Stomach smooth muscle (tissue), 2 donors: ENCODE data around the gene C11orf97.
A peak's percentile ranks its signal among the peaks of the same experiment; 100 is the strongest.

Experiments used
- H3K27ac ChIP-seq: one replicate; pipeline ENCODE4 v1.7.0; 2013; ENCODE audit warnings: mild to moderate bottlenecking, low read length, inconsistent platforms
- H3K27me3 ChIP-seq, 2 donors: one replicate each; pipeline ENCODE4 v1.7.0; 2013; ENCODE audit warnings: low read length in 2 of 2; ENCODE audit not compliant: insufficient read depth in 2 of 2, control insufficient read depth in 1 of 2
- H3K36me3 ChIP-seq, 2 donors: one replicate each; pipeline ENCODE4 v1.7.0; 2013; ENCODE audit warnings: low read length in 2 of 2; ENCODE audit not compliant: control insufficient read depth in 2 of 2, insufficient read depth in 2 of 2
- H3K4me1 ChIP-seq: one replicate; pipeline ENCODE4 v1.7.0; 2013; ENCODE audit warnings: low read length; ENCODE audit not compliant: control insufficient read depth, insufficient read depth
- H3K4me3 ChIP-seq, 2 donors: one replicate each; pipeline ENCODE4 v1.7.0; 2013; ENCODE audit warnings: low read length in 2 of 2
- H3K9ac ChIP-seq, 2 donors: one replicate each; pipeline ENCODE4 v1.7.0; 2013; ENCODE audit warnings: low read length in 2 of 2, mild to moderate bottlenecking in 1 of 2
- H3K9me3 ChIP-seq, 2 donors: one replicate each; pipeline ENCODE4 v1.7.0; 2013; ENCODE audit warnings: low read length in 2 of 2; ENCODE audit not compliant: control insufficient read depth in 2 of 2
- donor health status: healthy.
- donor health status: Pancreatic carcinoma.

The C11orf97 gene, protein sequence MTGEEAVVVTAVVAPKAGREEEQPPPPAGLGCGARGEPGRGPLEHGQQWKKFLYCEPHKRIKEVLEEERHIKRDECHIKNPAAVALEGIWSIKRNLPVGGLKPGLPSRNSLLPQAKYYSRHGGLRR

DNA sequence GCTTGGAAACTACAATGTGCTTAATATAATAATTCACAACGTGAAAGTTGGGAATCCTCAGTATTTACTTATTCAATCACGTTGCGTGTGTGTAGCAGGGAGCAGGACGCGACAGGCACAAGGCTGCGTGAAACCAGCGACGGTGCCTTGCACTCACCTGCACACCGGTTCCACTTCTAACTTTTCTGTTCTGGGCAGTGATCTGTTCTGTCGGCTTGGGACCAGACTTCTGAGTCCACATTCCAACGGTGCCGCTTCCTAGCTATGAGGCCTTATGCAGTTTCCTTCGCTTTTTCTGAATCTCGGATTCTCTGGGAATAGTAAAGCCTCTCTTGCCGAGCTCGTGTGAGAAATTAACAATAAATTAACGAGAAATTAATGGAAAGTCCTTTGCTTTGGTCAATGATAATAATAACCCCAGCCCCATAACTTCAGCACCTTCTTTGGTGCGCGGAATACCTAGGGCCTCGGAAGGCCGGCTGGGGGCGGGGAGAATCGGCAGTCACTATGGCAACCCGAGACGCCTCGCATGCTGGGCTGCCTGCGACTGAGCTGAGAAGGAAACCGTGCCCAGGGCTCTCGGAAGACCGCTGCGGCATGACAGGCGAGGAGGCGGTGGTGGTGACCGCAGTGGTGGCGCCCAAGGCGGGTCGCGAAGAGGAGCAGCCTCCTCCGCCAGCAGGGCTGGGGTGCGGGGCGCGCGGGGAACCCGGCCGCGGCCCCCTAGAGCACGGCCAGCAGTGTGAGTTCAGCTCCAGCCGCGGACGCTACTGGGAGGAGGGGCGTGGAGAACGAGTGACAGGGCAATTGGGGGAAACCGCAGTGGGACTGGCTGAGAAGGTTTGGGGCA, at the start of gene C11orf97:
C11orf97 (plus strand) TSS at position 530 of the 850 bp plus-strand sequence; CDS start at position 598, 68 bp downstream.
- Histone ChIP-seq H3K9ac (peak within 1 kb of the TSS in 1 of 2 donors; percentile 47), H3K4me3 (peak within 1 kb of the TSS; percentile 40 to 78), H3K36me3 (no peaks in the 10 kb centered on the region), H3K4me1 (peaks cover 9% of the 10 kb centered on the region), H3K27ac (no peak within 1 kb of the TSS), H3K9me3 (no peaks in the 10 kb centered on the region), H3K27me3 (peaks cover 0 to 5% of the 10 kb centered on the region in 2 donors)

DNA sequence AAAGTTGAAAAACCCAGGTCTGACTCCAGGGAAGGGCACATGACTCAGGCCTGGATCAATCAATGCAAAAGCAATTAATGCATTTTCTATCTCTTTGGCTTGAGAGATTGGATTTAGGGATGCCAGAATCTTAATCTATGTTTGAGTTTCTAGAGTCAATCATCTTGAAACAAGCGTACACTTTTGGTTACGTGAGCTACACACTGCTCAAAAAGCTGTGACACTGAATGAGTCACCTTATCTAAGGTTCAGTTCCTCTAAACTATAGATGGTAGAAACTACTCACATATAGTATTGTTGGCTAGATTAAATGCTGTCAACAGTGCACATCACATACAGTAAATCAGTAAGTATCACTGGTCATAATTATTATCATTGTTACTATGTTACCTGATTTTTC, 42.8 kb upstream of the C11orf97 start:
- Histone ChIP-seq H3K27ac (no peak overlapping the region), H3K9me3 (no peaks in the 10 kb centered on the region), H3K4me1 (no peaks in the 10 kb centered on the region), H3K36me3 (peaks cover 5 to 22% of the 10 kb centered on the region in 2 donors), H3K27me3 (no peaks in the 10 kb centered on the region), H3K4me3 (no peak overlapping the region), H3K9ac (no peak overlapping the region)

DNA sequence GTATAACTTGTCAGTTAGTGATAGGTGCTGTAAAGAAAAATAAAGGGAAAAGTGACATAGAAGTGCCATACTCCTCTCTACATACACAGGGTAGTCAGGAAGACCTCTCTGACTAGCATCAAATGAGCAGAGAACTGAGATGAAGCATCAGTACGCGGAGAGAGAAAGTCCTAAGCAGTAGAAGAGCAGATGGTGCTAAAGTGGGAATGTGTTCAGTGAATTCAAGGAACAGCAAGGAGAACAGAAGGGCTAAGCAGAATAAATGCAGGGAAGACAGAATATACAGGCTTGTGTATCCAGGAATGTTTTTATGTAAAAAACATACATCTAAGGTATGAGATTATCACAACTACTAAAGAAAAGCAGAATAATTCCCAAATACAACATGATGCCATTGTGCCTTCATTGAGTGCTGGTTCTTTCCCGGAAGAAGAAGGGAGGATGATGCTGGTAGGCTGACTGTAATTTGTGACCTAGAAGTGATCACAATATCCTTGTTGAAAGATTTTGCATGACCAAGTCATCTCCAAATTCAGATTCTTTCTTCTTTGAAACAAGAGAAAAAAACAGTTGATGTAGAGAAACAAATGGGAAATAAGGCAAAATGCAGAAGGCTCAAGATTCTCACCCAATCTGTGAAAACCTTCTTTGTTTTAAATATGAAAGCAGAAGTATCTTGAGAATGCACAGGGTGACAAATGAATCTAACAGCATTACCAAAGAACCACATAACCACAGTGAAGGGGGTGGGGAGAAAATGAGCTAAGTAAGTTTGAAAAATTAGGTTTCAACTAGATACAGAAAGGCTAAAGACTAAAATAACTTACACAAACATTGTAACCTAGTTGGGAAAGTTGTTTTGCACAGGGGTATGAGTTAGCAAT, 39.1 kb upstream of the C11orf97 start:
- no peaks in the 10 kb centered on the region for H3K27me3 ChIP-seq
- peaks cover 0 to 13% of the 10 kb centered on the region in 2 donors for H3K36me3 ChIP-seq
- H3K4me3 ChIP-seq: no peak overlapping the region
- no peaks in the 10 kb centered on the region for H3K9me3 ChIP-seq
- no peak overlapping the region for H3K9ac ChIP-seq
- no peaks in the 10 kb centered on the region for H3K4me1 ChIP-seq
- no peak overlapping the region for H3K27ac ChIP-seq

DNA sequence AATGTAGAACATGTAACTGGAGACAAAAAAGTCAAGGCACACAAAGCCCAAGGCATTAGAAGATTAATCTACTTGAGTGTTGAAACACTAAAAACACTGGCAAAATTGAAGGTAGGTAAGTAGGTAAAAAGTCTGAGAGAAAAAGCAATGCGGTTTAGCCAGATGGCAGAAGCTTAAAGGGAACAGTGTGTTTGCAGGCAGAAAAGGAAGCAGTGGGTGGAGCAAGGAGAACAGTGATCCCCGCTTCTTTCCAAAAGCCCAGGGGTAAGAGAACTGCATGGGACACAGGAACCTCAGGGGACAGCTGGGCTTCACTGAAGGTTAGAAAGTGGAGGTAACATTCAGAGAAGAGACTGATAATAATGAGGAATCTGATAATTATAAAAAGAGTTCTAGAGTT, 34.6 kb upstream of the C11orf97 start:
- no peaks in the 10 kb centered on the region for H3K27me3 ChIP-seq
- H3K36me3 ChIP-seq: peaks cover 0 to 14% of the 10 kb centered on the region in 2 donors
- no peaks in the 10 kb centered on the region for H3K4me1 ChIP-seq
- no peak overlapping the region for H3K27ac ChIP-seq
- no peak overlapping the region for H3K9ac ChIP-seq
- no peak overlapping the region for H3K4me3 ChIP-seq
- H3K9me3 ChIP-seq: no peaks in the 10 kb centered on the region

GRCh38 chr11:94481342-94481741, 30.9 kb upstream of the C11orf97 start:
- Histone ChIP-seq H3K9ac (no peak overlapping the region), H3K4me1 (no peaks in the 10 kb centered on the region), H3K27me3 (no peaks in the 10 kb centered on the region), H3K27ac (no peak overlapping the region), H3K4me3 (no peak overlapping the region), H3K9me3 (no peaks in the 10 kb centered on the region), H3K36me3 (peaks cover 3 to 9% of the 10 kb centered on the region in 2 donors)

DNA sequence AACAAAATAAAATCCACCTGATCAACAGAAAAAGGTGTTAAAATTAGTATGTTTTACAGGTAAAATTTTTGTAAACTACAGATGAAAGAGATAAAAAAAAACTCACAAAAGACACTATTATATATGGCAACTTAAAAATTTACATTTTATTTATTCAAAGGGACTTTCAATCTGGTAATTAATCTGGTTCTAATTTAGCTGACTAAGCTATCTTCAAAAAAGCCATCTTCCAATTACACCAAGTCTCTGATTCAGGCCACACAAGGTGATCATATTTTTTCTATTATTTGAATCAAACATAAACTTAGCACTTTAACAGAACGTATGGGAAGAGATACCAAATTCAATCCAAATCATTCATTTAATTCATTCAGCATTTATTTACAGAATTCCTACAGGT, 26.2 kb upstream of the C11orf97 start:
- H3K36me3 ChIP-seq: peaks cover 12 to 17% of the 10 kb centered on the region in 2 donors
- H3K27me3 ChIP-seq: no peaks in the 10 kb centered on the region
- H3K9me3 ChIP-seq: no peaks in the 10 kb centered on the region
- H3K4me1 ChIP-seq: no peaks in the 10 kb centered on the region
- H3K27ac ChIP-seq: no peak overlapping the region
- no peak overlapping the region for H3K9ac ChIP-seq
- no peak overlapping the region for H3K4me3 ChIP-seq

DNA sequence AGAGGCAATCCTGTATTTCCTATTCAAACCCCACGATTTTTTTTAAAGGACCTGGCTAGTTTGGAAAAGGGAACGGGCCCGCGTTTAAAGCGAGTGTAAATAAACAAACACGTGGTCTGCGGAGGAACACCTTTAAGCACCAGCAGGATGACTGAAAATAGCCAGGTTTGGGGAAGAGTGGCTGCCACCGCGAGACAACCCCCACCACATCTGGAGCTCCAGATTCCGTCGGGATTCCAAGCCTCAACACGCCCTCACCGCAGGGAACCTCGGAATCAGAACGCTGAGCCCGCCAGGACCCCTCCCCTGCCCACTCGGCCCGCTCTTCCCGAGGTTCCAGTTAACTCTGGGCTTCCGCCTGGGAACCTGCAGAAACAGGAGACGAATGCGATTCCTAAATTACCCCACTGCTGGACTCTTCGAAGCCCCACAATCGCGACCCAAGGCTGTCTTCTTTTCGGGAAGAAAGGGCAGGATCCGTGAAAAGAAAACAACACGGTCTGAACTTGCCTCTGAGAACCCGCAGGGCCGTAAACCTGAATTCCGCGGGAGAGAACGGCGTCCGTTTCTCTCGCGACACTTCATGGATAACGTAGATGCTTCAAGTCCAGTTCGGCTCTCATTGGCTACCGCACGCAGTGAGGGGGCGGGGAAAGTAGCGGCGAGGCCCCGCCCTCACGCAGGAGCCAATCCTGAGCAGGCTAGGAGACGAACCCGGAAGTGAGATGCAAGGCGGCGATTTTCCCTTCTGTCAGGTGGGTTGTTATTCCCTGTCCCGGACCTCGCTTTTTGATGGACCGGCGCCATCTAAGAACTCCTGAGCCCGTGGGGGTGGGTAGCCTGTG, 18.8 kb upstream of the C11orf97 start, which contains the start of the genes ANKRD49 and MRE11:
ANKRD49 (plus strand) TSS at position 704 of the 845 bp plus-strand sequence. CDS start 2,710 bp downstream, outside the sequence.
MRE11 (minus strand) TSS at position 564 of the 845 bp plus-strand sequence. CDS start 1,043 bp downstream, outside the sequence.
- peak within 1 kb of the TSS; percentile 94 to 98 for H3K9ac ChIP-seq
- H3K4me1 ChIP-seq: no peaks in the 10 kb centered on the region
- H3K27ac ChIP-seq: peak within 1 kb of the TSS; percentile 76
- peak within 1 kb of the TSS; percentile 94 to 98 for H3K4me3 ChIP-seq
- H3K27me3 ChIP-seq: no peaks in the 10 kb centered on the region
- peaks cover 14 to 20% of the 10 kb centered on the region in 2 donors for H3K36me3 ChIP-seq
- no peaks in the 10 kb centered on the region for H3K9me3 ChIP-seq

GRCh38 chr11:94494126-94494680, 18.1 kb upstream of the C11orf97 start:
- H3K4me1 ChIP-seq: no peaks in the 10 kb centered on the region
- H3K9ac ChIP-seq: peak overlapping the region; percentile 94 to 98
- H3K9me3 ChIP-seq: no peaks in the 10 kb centered on the region
- peak overlapping the region; percentile 94 to 98 for H3K4me3 ChIP-seq
- no peaks in the 10 kb centered on the region for H3K27me3 ChIP-seq
- H3K27ac ChIP-seq: peak overlapping the region; percentile 60
- peaks cover 17 to 20% of the 10 kb centered on the region in 2 donors for H3K36me3 ChIP-seq

DNA sequence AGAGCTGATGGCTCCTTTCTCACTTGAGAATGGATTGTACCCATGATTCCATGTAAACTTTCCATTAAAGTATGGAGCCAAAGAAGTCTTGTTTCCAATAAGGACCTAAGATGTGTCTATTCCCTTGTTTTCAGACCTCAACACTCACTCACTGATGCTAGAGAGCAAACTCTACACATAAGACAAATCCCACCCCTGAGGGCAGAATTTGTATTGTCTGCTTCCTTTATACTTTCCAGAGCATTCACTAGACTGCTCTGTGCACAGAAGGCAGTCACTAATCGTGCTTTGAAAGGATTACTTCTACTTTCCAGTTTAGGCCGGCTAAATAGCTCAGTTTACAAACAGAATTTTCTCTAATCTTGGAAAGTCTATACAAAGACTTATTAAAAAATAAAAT, 12.1 kb upstream of the C11orf97 start:
- Histone ChIP-seq H3K9me3 (no peaks in the 10 kb centered on the region), H3K27ac (no peak overlapping the region), H3K4me1 (no peaks in the 10 kb centered on the region), H3K27me3 (no peaks in the 10 kb centered on the region), H3K36me3 (peaks cover 15 to 21% of the 10 kb centered on the region in 2 donors), H3K4me3 (no peak overlapping the region), H3K9ac (no peak overlapping the region)
